Sigmoid colon (tissue), 4 donors: ENCODE data around the gene OR4N5.

Experiments
- EP300 ChIP-seq, 4 donors: sonication (generic); formaldehyde crosslinking; IDR thresholded peaks; one replicate each; pipeline ENCODE4 v1.6.1; 2017; ENCODE audit warnings: antibody characterized with exemption in 4 of 4
- POLR2A ChIP-seq, 2 donors: fragments of 450-650 bp; IDR thresholded peaks; one replicate each; pipeline ENCODE4 v1.6.1; 2016; ENCODE audit warnings: antibody characterized with exemption in 2 of 2, mild to moderate bottlenecking in 2 of 2, moderate library complexity in 2 of 2
- POLR2AphosphoS5 ChIP-seq, 4 donors: sonication (generic); formaldehyde crosslinking; IDR thresholded peaks; one replicate each; pipeline ENCODE4 v1.6.1; 2017; ENCODE audit warnings: antibody characterized with exemption in 4 of 4
- TF ChIP-seq, protein P1 (sequence below), 4 experiments: fragments of 450-650 bp in 3 of 4; fragments of 200-600 bp in 1 of 4; IDR thresholded peaks; one replicate each; pipeline ENCODE4 v1.5.1; 2016 to 2019; ENCODE audit warnings: antibody characterized with exemption in 4 of 4, mild to moderate bottlenecking in 3 of 4, moderate library complexity in 2 of 4

GRCh38 chr14:20179880-20180279 lies 41.3 kb downstream of the OR4N5 start:
- TF ChIP-seq, protein P1, sequence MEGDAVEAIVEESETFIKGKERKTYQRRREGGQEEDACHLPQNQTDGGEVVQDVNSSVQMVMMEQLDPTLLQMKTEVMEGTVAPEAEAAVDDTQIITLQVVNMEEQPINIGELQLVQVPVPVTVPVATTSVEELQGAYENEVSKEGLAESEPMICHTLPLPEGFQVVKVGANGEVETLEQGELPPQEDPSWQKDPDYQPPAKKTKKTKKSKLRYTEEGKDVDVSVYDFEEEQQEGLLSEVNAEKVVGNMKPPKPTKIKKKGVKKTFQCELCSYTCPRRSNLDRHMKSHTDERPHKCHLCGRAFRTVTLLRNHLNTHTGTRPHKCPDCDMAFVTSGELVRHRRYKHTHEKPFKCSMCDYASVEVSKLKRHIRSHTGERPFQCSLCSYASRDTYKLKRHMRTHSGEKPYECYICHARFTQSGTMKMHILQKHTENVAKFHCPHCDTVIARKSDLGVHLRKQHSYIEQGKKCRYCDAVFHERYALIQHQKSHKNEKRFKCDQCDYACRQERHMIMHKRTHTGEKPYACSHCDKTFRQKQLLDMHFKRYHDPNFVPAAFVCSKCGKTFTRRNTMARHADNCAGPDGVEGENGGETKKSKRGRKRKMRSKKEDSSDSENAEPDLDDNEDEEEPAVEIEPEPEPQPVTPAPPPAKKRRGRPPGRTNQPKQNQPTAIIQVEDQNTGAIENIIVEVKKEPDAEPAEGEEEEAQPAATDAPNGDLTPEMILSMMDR (IDR thresholded peaks at IDR 0.05) = no peak
- no peak for TF ChIP-seq POLR2A (IDR thresholded peaks at IDR 0.05)
- TF ChIP-seq EP300 (IDR thresholded peaks at IDR 0.05) = no peak
- no peak for TF ChIP-seq POLR2AphosphoS5 (IDR thresholded peaks at IDR 0.05)
